HG02943 (cell line): ENCODE data around the gene AHR.

Source experiments
- ATAC-seq: cut with Tn5 transposase; IDR thresholded peaks from one replicate; pipeline ENCODE4 v1.9.1; 2021; ENCODE audit warnings: mild to moderate bottlenecking, low read depth, moderate library complexity; ENCODE audit not compliant: unreplicated experiment

Gene AHR

GRCh38 chr7:17302575-17303142, 4.2 kb downstream of the AHR start:
- peak; percentile 27 for ATAC-seq

GRCh38 chr7:17304926-17305325, 6.5 kb downstream of the AHR start:
- no peak for ATAC-seq

- ATAC-seq: no peak
Measured at GRCh38 chr7:17305387-17306171, 7.1 kb downstream of the AHR start.

GRCh38 chr7:17307000-17307399, 8.5 kb downstream of the AHR start:
- no peak for ATAC-seq

- no peak for ATAC-seq
Measured at GRCh38 chr7:17307558-17307957, 9.1 kb downstream of the AHR start.

- ATAC-seq: no peak
Measured at GRCh38 chr7:17307969-17308648, 9.7 kb downstream of the AHR start.

- no peak for ATAC-seq
Measured at GRCh38 chr7:17311194-17311593, 12.7 kb downstream of the AHR start.

- no peak for ATAC-seq
Measured at GRCh38 chr7:17311952-17312351, 13.5 kb downstream of the AHR start.

- ATAC-seq: no peak
Measured at GRCh38 chr7:17312641-17313040, 14.2 kb downstream of the AHR start.

GRCh38 chr7:17313194-17313593, 14.7 kb downstream of the AHR start:
- no peak for ATAC-seq

GRCh38 chr7:17315974-17316373, 17.5 kb downstream of the AHR start:
- ATAC-seq: no peak

- ATAC-seq: no peak
Measured at GRCh38 chr7:17318146-17318545, 19.7 kb downstream of the AHR start.

- no peak for ATAC-seq
Measured at GRCh38 chr7:17319164-17320101, 21.0 kb downstream of the AHR start.

- no peak for ATAC-seq
Measured at GRCh38 chr7:17320102-17320497, 21.6 kb downstream of the AHR start.

GRCh38 chr7:17320657-17321056, 22.2 kb downstream of the AHR start:
- no peak for ATAC-seq

GRCh38 chr7:17325364-17325763, 26.9 kb downstream of the AHR start:
- no peak for ATAC-seq

- no peak for ATAC-seq
Measured at GRCh38 chr7:17326378-17326777, 27.9 kb downstream of the AHR start.

GRCh38 chr7:17328641-17329040, 30.2 kb downstream of the AHR start:
- no peak for ATAC-seq

GRCh38 chr7:17329440-17329839, 31.0 kb downstream of the AHR start:
- no peak for ATAC-seq

GRCh38 chr7:17331891-17332501, 33.5 kb downstream of the AHR start:
- no peak for ATAC-seq
